ENCODE data around the gene ZNF165. TPM values are rescaled to one million over a fixed set of nuclear protein-coding genes. Genes with fewer than 3 reads are reported as not detected.

Gene ZNF165
- total RNA-seq, 1 donor from 2014 or later, result 4.0 TPM

- no peak for TF ChIP-seq CTCF (IDR thresholded peaks at IDR 0.05; ENCODE audit: unreplicated experiment)
- Mint-ChIP-seq H3K4me1 (peaks cover 31% of the 10 kb centered on the region), H3K4me3 (peak overlapping the region; percentile 94), H3K9me3 (no peaks in the 10 kb centered on the region), H3K27ac (peak overlapping the region; percentile 95), H3K36me3 (peaks cover 3% of the 10 kb centered on the region), H3K27me3 (ENCODE audit: low read depth) (peaks cover 4% of the 10 kb centered on the region)
- DNase-seq (ENCODE audit: low spot score in 2 of 2, unreplicated experiment in 2 of 2), result no peak
These were observed 55.0 kb downstream of the ZNF165 start for GRCh38 chr6:28135393-28135792.

GRCh38 chr6:28136585-28137504 is 56.5 kb downstream of the ZNF165 start:
- Mint-ChIP-seq H3K9me3 (no peaks in the 10 kb centered on the region), H3K4me1 (peaks cover 34% of the 10 kb centered on the region)

GRCh38 chr6:28137505-28137981 is 57.2 kb downstream of the ZNF165 start:
- Mint-ChIP-seq H3K27ac (peak overlapping the region; percentile 95), H3K4me3 (peak overlapping the region; percentile 94), H3K4me1 (peaks cover 35% of the 10 kb centered on the region), H3K36me3 (no peaks in the 10 kb centered on the region), H3K9me3 (no peaks in the 10 kb centered on the region), H3K27me3 (ENCODE audit: low read depth) (peaks cover 6% of the 10 kb centered on the region)
- DNase-seq (ENCODE audit: low spot score in 2 of 2, unreplicated experiment in 2 of 2), result no peak
- TF ChIP-seq CTCF (IDR thresholded peaks at IDR 0.05; ENCODE audit: unreplicated experiment), result no peak

More at GRCh38 chr6:28136585-28137504, 56.5 kb downstream of the ZNF165 start:
- Mint-ChIP-seq H3K4me3 (peak overlapping the region; percentile 94), H3K27ac (peak overlapping the region; percentile 95), H3K36me3 (no peaks in the 10 kb centered on the region), H3K27me3 (ENCODE audit: low read depth) (peaks cover 6% of the 10 kb centered on the region)
- TF ChIP-seq CTCF (IDR thresholded peaks at IDR 0.05; ENCODE audit: unreplicated experiment), result no peak
- DNase-seq (ENCODE audit: low spot score in 2 of 2, unreplicated experiment in 2 of 2), result peak; percentile 55 to 81

Other genes with a start within 250 kb of the ZNF165 start
- gene OR2B2, start 168.2 kb upstream of the ZNF165 start, total RNA-seq, result not detected in 3 replicates
- not detected in 3 replicates for gene OR2B6, start 123.3 kb upstream of the ZNF165 start, total RNA-seq
- gene ZSCAN16, start 44.0 kb downstream of the ZNF165 start, total RNA-seq, result 9.1 to 11.7 TPM (median 11.3 TPM) in 3 replicates
- 51.7 to 53.1 TPM (median 52.8 TPM) in 3 replicates for gene ZKSCAN8, start 61.3 kb downstream of the ZNF165 start, total RNA-seq
- 25.5 to 29.6 TPM (median 27.9 TPM) in 3 replicates for gene ZSCAN9, start 144.7 kb downstream of the ZNF165 start, total RNA-seq
- gene ZKSCAN4, start 171.7 kb downstream of the ZNF165 start, total RNA-seq, result 5.8 to 6.8 TPM (median 6.8 TPM) in 3 replicates
- not detected in 3 replicates for gene NKAPL, start 178.7 kb downstream of the ZNF165 start, total RNA-seq
- gene ZSCAN26, start 186.6 kb downstream of the ZNF165 start, total RNA-seq, result 26.6 to 29.2 TPM (median 26.9 TPM) in 3 replicates
- gene PGBD1, start 201.0 kb downstream of the ZNF165 start, total RNA-seq, result 8.9 to 9.4 TPM (median 9.2 TPM) in 3 replicates

Measured in mesothelial cell of epicardium (in vitro differentiated cells).